ENCODE measurements around the gene LRP5.
A peak's percentile ranks its signal among the peaks of the same experiment; 100 is the strongest.

LRP5 gene

DNA sequence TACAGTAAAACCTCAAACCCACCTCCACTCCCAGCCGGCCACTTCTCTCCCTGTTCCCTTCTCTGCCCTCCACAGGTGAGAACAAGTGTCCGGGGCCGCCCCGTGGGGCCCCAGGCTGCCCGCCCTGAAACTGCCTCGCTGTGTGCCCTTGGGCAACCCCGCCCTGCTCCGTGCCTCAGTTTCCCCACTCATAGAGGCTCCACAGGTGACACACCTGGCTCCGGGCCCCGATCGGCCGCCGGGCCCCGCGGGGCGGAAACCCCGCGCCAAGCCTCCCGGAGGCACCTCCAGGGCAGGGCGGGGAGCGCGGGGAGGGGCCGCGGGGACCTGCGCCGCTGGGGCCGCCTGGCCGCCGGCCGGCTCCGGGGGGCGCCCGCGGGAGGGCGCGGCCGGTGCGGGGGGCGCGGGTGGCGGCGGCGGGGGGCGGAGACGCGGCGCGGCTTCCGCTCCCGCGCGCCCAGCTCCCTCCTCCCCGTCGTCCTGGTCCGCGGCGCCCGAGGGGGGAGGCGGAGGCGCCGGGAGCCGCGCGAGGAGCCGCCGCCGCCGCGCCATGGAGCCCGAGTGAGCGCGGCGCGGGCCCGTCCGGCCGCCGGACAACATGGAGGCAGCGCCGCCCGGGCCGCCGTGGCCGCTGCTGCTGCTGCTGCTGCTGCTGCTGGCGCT lies at the start of gene LRP5:
LRP5 (plus strand) TSS at position 475 of the 663 bp plus-strand sequence; CDS start at position 599, 124 bp downstream.
- peak; percentile 31 for DNase-seq (ENCODE audit: low spot score)

DNA sequence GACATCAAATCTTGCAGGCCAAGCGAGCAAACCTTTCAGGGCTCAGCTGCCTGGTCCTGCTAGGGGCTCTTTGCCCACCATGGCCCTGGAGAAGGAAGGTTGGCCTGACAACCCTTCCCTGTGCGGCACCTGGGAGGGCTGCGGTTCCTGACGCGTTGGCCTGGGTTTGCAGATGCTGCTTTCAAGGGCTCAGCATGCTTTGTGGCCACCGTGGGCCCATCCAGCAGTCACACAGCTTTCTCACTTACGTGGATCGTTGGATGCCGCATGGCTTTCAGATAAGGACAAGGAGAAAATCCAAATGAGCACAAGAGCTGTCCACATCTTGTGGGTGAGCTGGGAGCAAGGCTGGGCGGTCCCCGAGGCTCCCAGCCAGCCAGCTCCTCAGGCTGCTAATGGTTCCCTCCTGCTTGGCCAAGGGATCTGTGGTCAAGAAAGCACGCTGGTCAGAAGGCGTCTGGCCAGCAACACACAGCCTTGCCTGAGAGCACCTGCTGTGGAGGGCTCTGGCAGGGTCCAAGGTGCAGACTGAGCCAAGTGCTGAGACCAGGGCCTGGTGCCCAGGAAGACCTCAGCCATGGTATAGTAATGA lies 48.9 kb upstream of the LRP5 start:
- DNase-seq (ENCODE audit: low spot score): no peak

DNA sequence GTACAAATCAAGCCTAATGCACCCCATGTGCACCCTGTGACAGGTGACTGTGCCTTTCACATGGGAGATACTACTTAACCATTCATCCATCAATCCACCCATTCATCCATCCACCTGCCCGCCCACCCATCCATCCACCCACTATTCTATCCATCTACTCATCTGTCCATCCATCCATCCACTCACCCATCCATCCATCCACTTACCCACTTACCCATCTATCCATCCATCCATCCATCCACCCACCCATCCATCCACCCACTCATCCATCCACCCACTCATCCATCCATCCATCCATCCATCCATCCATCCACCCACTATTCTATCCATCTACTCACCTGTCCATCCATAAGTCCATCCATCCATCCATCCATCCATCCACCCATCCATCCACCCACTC lies 48.1 kb upstream of the LRP5 start:
- DNase-seq (ENCODE audit: low spot score): no peak

DNA sequence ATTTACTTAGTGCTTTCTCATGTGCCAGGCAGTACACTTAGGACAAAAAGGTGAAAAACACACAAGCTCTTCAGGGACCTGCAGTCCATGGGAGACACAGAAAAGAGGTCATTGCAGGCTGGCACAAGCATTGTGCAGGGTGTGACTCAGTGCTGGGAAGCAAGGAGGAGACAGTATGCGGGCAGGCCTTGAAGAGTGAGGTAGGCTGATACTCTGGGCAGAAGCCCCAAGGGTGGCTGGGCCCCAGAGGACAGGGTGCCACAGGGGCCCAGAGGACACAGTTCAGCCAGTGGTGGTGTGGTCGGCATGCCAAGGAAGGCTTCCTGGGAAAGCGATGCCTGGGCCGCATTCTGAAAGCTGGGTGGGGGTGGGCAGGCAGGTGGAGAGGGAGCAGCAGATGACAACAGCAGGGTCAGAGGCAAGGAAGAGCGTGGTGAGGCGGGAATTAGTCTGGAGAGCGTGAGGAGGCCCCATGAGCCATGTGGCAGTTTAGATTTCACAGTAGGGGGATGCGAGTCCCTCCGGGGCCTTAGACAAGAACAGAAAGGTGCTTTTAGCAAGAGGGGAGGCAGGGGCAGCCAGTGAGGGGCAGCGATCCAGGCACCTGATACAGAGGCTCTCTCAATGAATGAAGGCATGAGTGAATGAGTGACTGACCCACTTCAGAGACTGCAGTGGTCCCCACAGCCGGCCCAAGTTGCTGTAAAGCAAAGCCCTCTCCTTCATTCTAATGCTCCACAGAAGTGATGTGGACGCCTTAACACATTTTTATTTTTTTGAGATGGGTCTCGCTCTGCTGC lies 47.5 kb upstream of the LRP5 start:
- no peak for DNase-seq (ENCODE audit: low spot score)

DNA sequence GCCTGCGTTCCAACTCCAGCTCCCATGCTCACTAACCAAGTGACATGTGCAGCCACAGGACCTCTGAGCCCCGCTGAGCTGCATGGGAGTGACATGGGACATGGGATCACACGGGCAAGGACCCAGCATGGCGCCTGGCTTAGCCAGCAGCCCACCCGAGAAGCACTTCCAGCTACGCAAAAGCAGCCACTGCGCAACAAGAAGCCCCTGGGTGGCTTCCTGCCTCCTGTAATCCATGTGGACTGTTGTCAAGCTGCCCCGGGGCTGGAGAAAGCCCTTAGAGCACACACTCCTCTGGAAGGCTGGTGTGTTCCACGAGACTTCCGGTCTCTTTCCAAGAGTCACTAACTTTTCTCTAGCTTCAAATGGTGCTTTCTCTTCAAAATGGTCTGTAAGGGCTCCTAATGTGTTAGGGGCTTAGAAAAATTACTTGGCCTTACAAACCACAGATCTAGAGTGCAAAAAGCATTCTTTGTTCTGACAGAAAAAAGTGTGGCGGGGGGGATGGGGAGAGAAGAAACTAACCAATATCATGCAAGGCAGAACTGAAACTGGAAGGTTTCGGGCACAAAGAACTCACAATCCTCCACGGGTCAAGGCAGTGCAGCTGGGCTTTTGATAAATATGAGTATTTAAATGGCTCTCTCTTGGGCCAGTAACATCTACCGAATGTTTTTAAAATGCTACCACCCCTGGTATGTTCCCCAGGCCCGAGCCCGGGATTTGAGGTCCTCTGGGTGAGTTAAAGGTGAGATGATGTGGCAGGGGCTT lies 46.1 kb upstream of the LRP5 start:
- no peak for DNase-seq (ENCODE audit: low spot score)

DNA sequence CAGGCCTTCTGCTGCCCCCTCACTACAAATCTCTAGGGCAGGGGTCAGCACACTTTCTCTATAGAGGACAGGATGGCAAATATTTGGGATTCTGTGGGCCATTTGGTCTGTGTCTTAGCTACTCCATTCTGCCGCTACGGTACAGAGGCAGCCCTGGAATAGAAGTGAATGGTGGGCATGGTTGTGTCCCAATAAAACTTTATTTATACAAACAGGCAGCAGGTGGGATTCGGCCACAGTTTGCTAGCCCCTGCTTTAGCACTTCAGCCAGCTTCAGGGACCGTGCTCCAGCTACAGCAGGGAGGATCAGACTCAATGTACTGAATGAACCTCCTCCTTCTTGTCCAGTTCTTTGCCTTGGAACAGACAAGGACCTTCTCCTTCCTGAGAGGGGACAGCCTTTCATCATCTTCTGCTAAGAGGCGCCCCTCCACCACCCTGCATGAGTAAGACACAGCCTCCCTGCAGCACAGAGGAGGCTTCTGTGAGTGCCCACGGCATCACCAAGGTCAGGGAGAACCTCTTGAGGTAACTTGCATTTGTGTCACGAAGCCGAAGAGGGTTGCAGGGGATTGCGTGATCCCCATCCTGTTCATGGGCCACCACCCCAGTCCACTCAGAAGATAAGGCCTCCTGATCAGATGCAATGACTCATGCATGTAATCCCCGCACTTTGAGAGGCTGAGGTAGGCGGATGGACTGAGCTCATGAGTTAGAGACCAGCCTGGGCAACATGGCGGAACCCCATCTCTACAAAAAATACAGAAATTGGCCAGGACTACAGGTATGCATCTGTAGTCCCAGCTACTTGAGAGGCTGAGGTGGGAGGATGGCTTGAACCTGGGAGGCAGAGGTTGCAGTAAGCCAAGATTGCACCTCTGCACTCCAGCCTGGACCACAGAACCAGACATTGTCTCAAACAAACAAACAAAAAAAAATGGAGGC lies 45.2 kb upstream of the LRP5 start:
- no peak for DNase-seq (ENCODE audit: low spot score)

DNA sequence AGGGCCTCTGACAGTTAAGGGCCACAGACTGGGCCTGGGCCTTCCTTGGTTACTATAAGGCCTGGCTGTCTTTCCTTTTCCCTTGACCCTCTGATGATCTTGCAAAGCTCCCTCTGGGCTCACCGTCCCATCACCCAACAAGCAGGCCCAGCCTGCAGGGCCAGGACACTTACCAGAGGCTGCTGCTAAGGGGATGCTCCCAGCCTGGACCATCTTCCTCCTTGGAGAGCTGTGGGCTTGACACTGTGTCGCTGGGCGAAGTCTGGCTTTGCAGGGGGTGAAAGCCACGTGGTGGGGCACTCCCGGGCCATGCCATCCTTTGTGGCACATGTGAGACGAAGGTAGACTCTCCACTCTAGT lies 44.5 kb upstream of the LRP5 start:
- no peak for DNase-seq (ENCODE audit: low spot score)

DNA sequence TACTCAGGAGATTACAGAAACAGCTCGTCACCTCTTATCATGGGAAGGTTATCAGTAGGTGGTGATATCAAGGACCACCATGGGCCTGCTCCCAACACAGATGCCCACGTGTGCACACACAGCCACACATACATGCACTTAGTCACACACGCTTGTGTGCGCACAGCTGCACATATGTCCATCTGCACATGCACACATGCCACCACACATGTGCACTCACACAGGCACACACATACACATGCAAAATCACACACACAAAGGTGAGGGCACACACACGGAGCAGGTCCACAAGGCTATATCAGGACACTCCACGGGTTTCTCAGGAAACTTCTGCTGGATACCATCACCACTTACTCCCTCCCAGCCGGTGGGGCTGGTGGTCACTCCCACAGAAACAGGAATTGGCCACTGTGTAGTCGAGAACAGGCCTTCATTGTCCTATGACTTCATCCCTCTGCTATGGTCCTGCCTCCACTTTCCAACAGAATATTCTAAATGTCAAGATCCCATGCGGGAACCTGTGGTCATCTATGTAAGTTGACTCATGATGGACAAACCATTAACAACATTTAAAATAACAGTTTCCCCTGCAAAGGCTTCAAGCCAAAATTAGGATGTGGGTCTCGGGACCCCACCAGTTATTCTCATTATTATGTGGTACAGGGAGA lies 42.8 kb upstream of the LRP5 start:
- peak; percentile 64 for DNase-seq (ENCODE audit: low spot score)

DNA sequence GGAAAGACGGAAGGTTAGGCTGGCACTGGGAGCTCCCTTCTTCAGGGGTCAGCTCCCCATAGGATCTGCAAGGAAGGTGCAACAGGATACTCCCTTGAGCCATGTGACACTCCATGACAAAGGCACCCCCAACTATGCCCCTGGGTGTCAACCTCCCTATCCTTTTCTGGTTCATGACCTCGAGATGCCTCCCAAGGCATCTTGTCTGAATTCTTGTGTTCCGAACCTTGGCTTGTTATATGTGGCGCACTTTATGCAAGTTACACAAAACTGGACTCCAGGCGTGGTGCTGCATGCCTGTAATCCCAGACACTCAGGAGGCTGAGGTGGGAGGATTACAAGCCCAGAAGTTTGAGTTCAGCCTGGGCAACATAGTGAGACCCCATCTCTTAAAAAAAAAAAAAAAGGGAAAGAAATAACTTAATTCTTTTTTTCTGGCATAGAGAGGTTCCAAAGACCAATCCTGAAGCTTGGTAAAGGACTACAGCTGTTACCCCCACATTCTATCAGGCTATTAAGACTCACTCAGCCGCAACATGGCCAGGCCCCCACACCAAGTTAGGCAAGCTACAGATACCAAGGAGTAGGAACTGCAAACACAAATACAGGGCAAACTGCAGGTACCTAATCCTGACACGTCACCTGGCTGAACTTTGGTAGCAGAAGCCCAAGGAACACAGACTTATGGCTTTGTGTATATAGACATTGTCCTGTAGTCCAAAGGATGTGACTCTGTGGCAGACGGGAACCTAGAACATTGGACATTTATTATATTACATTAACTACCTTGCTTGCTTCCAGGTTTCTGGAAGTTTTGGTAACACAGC lies 42.0 kb upstream of the LRP5 start:
- no peak for DNase-seq (ENCODE audit: low spot score)

DNA sequence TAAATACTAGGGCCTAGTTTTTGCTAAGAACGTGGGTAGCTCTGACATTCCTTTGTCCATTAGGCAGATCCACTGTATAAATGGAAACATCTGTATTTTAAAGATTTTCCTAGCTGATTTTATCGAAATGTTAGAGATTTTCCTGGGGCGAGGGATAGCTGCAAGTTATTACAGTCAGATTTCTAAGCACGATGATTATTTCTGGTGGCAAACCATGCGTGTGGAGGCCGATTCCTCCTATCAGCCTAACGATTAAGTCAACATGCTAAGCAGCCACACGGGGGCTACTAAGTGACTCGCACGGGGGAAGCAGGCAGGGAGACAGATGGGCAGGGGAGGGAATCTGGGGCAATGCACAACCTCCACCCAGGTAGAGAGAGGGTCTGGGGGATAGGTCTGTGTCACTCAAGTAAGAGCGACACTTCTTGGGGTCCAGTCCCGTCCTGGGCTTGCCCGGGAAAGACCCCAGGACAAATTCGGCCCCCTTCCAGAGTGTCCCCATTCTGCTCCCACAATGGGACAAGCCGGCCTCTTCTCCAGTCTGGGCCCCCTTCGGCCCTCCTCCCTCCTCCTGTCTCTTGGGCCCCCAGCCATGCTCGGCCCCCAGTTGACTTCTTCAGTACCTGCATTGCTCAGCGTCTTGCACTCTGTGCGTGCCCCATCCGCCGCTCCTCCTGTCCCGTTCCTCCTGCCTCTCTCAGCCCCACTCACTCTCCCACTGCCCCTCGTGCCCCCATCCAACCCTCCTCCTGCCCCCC lies 41.2 kb upstream of the LRP5 start:
- DNase-seq (ENCODE audit: low spot score): peak; percentile 89

DNA sequence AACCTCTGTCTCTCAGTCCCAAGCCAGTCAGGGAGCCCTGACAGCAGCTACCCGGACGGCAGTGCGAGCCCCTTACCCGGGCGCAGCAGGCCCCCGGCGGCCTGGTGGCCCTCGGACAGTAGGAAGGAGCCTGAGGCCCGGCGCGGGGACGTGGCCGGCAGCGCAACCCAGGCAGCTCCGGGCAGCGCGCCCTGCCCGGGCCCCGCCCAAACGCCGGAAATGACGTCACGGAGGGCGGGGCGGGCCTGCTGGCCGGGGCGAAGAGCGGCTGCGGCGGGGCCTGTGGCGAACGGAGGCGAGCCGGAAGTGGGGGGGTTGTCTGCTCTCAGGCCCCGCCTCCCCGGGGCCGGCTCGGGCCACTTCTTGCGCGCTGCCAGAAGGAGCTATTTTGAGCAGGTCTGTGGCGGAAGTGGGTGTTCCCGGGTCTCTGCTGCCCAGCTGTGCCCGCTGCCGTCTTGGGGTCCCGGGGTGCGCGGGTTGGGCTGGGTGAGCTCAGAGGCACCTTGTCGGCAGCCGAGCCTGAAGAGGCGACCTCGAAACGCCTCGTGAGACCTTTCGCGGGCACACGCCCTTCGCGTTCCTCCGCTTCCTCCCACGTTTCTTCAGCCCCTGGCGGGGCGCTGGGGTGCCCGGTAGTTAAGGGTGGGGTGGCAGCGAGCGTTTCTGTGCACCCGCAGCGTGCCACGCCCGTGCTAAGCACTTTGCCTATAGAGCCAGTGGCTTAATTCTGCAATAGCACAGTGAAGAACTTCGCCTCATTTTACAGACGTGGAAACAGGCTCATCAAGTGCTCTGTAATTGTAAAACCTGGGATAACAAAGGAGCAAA lies 40.4 kb upstream of the LRP5 start, which contains the start of gene C11orf24:
C11orf24 (minus strand) TSS at position 193 of the 828 bp plus-strand sequence. CDS start 8,206 bp downstream, outside the sequence.
- DNase-seq (ENCODE audit: low spot score): peak; percentile 95

DNA sequence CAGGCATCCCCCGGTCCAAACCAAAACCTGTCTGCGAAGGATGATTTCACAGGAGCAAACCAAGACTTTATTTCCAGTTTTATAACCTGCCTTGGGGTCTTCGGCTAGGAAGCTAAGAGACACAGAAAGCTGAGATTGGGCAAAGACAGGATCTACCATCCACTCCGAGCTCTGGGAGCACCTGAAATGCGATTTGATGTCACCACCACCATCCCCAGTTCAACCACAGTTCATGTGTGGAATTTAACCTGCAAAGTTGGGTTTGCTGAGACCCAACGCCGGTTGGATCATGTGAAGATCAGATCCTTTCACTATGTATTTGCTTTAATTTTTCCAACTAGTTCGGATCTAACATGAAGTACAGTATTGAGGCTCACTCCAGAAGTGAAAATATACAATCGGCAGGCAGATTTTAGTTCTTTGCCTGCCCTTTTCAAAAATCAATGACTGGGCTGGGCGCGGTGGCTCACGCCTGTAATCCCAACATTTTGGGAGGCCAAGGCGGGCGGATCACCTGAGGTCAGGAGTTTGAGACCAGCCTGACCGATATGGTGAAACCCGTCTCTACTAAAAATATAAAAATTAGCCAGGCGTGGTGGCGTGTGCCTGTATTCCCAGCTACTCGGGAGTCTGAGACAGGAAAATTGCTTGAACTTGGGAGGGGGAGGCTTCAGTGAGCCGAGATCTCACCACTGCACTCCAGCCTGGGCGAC lies 39.2 kb upstream of the LRP5 start:
- no peak for DNase-seq (ENCODE audit: low spot score)

DNA sequence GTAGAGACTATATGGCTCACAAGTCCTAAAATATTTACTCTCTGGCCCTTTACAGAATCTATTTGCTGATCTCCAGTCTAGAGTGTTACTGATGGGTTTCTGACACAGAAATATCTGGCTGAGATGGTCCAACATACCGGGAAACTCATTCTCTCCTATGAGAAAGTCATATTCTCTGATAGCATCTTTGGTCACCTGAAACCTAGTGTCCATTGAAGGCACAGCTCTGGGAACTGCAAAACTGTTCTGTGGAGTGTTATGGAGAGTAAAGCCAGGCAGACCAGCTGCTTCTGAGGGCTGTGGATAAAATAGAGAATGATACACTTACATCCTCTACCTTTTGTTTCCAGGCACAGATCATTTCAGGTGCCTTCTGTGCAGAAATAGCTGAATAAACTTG lies 38.1 kb upstream of the LRP5 start:
- DNase-seq (ENCODE audit: low spot score): no peak

DNA sequence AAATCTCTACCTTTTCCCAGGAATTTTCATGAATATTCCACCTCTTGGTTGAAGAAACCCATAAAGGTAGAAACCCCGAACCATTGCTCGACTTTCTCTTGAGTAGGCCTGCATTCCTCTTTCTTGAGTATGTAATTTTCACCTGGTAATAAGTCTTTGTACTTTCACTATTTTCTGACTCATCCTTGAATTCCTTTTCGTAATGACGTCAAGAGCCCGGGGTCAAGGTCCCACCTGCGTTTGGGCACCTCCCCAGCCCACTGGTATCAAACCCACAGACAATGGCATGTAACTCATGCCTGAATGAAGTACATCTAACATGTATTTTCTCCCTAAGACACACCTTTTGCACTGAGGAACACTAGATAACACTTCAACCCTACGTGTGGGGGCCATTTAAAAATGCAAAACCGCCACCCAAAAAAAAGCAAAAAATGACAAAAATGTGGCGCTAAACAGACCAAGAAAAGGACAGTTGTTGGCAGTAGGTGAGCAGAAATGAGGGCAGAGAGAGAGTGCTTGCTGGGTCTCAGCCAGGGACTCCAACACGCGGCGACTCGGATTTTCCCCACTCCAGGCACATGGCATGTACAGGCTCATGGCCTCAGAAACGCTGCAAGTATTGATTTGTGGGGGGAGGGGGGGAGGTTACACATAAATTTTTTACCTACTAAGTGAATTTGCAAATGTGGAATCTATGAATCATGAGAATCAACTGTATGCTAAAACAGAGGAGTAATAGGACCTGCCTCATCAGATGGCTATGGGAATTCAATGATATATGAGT lies 36.5 kb upstream of the LRP5 start:
- no peak for DNase-seq (ENCODE audit: low spot score)

DNA sequence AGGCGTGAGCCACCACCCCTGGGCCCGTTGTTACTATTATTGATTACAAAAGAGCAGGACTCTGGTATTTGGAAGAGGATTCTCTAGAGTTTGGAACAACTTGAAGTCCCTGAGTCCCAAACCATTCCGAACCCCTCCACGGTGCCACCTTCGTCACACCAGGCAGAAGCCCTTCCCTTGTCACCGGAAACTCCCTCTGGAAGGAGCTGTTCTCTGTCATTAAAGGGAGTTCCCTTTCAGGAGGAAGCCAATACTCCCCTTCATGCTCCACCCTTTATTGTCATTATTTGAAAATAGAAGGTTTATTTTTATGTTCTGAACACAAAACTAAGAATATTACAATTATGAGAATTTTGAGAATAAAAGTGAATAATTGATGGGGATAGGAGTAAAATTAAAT lies 35.5 kb upstream of the LRP5 start:
- DNase-seq (ENCODE audit: low spot score): no peak

DNA sequence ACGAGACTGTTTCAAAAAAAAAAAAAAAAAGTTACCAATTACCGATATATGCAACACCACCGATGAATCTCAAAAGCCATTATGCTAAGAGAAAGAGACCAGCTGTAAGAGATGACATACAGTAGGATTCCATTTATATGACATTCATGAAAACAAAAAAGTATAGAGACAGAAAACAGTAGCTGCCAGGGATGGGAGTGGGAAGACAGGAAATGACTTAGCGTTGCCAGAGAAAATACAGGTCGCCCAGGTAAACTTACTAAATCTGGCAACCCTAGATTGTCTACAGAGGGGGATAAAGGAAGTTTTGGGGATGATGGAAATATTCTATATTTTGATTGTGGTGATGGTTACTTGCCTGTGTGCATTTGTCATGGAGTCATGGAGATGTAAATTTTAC lies 32.7 kb upstream of the LRP5 start:
- no peak for DNase-seq (ENCODE audit: low spot score)
